Activated CD4-positive, CD25-positive, alpha-beta regulatory T cell (primary cell): ENCODE data around the gene BRF1.

Experiments
- DNase-seq, 4 experiments: peaks; one replicate each; lab custom pipeline; 2025; lab: John Stamatoyannopoulos, UW

BRF1 gene

DNA sequence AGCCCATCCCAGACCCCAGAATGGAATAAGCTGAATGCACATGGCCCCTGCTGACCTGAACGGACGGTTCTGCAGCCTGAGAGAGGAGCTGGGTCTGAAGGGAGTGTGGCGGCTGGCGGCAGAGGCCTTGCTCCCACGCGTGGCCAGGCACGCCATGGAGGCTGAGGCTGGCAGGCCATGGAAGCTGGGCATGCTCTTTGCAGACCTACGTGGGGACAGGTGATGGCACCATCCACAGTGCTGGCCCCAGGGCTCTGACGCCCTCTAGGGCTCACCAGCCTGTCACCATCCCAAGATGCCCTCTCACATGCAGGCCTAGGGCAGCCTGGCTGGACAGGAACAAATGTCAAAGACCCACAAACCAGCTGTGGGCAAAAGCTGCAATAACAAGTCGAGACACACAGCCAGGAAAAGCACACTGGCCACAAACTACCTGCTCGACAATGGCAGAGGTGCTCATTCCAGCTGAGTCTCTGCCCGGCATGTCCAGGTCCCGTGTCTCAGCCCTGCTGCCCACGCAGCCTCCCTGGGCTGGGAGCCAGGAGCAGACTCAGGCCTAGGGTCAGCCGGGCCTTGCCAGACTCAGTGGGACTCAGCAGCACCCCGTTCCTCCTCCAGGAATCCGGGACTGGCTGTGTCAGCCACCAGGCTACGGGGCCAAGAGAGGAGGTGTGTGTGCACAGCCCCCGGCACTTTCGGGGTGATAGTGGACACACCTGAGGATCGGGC, 32.8 kb downstream of the BRF1 start:
- no peak for DNase-seq

DNA sequence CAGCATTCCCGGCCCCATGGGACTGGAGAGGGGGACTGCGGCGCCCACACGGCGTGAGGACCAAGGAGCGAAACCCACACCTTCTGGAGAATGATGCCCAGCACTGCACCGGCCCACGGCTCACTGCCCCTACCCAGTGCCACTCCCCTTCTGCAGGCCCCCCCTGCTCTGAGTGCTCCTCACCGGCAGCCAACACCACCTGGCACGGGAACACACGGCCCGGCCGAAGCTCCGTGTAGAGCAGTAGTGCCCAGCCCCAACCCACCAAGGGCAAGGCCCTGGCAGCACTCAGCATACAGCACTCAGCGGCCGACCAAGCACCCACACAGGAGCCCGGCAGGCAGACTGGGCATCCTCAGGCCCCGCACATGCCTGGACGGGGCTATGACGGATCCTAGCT, 39.0 kb downstream of the BRF1 start:
- DNase-seq = no peak

DNA sequence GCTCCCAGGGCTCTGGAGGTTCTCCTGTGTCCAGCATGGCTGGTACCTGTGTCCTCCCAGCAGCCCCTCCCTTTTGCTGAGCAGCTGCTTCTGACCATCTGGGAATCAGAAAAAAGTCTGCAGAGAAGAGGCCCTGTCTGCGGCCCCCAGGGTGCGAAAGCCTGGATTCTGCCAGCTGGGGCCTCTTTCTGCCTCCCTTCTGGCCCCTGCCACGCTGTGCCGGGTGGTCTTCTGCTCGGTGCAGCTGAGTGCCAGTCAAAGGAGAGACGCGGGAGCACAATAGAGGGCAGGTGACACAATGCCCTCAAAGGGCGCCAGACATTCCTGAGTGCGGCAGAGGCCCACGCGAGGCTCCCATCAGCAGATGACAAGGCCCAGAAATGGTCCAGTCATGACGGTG, 39.8 kb downstream of the BRF1 start:
- DNase-seq = no peak

DNA sequence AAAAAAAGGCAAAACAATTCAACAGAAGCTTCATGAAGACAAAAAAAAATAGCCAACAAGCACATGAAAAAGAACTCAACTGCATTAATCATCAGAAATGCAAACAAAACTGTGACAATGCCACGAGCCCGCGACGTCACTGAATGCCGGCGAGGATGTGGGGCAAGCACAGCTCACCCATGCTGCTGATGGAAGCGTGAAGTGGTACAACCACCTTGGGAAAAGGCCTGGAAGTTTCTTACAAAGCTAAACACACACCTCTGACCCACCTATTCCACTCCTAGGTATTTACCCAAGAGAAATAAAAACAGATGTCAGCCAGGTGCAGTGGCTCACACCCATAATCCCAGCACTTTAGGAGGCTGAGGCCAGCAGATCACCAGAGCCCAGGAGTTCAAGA, 42.0 kb downstream of the BRF1 start:
- no peak for DNase-seq

DNA sequence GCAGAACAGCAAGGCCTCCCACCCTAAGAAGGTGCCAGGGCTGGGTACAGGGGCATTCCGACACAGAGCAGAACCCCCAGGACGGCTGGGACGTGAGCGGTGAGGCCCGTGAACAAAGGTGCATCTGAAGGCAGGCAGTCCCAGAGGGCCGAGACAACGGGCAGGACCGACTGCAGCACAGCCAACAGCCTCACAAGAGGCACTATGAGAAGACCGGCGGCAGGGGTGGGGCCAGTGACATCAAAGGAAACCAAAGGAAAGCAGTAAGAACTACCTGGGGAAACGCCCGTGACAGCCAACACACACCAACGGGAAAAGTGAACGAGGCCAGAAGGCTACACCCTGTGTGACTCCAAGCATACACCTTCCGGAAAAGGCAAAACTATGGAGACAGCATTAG, 43.3 kb downstream of the BRF1 start:
- DNase-seq = no peak

DNA sequence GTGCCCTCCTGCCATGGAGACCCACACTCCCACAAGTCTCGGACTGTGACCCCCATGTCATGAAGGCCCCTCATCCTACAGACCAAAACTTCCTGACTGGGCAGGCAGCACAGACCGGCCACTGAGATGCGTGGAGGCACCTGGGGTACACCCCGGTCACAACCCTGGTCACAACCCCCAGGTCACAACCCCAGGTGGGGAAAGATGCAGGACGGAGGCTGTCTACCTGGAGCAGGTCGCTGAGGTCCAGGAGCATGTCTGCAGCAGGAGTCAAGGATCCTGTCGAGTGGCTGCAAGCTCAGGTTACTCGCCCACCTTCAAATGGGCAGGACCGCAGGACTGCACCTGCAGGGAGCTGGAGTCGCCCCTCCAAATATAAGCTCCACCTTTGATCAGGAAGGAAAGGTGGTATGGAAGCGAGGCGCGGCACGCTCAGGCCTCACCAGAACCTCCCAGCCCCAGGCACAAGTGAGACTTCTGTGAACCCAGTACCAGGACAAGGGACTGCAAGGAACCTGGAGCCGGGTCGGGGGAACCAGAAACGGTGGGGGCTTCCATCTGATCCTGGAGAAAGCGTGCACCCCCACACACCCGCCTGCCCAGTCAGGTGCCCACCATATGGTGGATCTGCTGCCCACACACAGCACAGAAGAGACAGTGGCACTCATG, 44.4 kb downstream of the BRF1 start:
- no peak for DNase-seq

DNA sequence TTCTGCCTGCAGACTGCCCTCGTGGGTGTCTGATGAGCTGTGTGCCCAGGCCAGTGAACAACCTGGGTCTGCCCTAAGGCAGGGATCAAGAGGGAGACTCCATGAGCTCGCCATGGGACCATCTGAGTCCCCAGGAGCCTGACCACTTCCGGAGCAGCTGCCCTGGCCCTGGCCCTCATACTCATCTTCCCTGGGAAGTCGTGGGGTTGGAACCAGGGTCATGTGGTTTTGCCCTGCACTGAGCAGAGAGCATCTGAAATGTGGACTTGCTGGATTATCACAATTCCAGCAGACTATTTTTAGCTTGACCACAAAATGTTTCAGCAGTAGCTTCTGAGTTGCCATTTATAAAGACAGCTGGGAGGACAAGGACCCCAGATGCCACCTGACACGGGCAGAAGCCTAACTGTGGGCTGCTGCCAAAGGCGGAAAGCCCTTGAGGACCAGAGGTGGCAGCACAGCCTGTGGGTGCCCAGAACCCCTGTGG, 45.7 kb downstream of the BRF1 start:
- DNase-seq = no peak

DNA sequence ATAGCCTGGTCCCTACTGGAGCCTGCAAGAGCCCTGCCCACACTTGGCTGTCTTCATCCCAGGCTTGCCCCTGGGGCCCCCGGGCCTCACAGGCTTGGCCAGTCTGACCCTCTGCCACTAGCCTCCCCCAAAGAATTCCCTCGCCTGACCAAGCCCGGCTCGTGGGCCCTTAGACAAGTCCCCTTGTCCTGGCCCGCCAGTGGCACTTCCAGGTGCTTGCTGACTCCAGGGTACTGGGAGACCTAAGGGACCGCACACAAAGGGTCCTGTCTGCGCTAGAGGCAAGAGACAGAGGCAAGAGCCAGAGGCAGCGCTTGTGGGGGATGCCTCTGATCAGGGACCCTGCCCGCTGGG, 47.5 kb downstream of the BRF1 start:
- no peak for DNase-seq

DNA sequence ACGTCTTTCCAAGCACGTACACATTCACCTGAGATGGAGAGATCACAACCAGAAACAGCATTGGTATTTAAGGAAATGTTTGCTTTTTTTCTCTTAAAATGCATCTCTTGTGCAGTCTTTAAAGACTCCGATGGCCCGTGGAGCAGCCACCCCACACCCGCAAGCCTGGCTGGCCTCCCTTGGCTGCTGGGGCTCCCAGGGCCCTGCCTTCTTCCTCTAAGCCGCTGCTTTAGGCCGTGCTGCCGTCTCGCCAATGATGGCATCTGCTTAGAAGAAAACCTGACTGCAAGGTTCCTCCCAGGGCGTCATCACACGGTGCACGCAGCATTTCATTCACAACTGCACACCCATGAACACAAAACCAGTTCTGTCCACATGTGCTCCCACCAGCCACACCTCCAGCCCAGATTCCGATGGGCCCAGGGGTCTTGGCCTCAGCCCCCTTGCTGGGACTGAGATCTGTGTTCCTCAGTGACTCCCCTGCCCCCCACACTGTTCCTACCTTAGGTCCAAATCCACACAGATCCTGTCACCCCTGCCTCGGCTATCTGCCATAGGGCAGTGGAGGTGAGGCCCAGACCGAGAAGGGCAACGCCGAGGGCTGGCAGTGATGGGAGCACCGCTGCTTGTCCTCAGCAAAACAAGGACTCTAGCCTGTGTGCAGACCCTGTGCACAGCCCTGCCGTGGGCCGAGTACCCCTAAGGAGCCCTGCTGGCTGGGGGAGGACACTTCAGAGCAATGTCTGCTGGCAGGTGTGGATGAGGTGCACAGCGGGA, 48.1 kb downstream of the BRF1 start:
- no peak for DNase-seq

DNA sequence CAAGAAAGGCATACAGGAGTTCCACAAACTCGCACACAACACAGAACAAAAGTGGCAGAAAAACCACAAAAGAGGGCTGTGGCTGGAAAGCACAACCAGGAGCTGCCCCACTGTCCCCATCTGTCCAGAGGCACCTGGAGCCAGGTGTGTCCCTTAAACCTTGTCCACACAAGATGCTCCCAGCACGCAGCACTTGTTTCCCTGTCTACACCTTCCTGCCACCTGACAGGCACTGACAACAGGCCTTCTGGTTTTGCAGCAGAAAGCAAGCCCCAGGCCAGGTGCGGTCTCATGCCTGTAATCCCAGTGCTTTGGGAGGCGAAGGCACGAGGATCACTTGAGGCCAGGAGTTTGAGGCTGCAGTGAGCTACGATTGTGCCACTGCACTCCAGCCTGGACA, 48.9 kb downstream of the BRF1 start:
- DNase-seq = no peak

DNA sequence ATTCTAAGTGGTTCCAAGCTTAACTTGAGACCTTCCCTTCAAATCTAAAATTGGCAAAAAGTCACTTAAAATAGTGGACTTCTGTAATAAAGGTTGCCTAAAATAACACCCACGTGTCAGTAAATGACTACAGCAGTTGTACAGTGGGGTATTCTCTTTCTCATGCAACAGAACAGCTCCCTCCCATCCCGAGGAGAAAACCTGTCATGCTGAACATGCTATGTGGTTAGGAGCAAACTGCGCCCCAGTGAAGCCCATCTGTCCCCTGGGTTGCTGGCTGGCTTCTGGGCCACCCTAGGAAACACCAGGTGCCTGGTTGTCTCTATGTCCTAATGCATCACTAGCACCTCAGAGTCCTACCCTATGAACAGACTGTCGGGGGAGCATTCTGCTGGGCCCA, 49.8 kb downstream of the BRF1 start:
- DNase-seq = no peak

DNA sequence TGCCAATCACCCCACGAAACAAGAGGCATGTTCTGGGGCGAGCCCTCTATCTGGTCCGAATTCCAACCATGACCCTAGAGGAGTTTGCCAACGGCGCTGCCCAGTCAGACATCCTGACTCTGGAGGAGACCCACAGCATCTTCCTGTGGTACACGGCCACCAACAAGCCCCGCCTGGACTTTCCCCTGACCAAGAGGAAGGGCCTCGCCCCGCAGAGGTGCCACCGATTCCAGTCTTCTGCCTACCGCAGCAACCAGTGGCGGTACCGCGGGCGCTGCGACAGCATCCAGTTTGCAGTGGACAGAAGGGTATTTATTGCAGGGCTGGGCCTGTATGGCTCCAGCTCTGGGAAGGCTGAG, 50.8 kb downstream of the BRF1 start:
- no peak for DNase-seq

DNA sequence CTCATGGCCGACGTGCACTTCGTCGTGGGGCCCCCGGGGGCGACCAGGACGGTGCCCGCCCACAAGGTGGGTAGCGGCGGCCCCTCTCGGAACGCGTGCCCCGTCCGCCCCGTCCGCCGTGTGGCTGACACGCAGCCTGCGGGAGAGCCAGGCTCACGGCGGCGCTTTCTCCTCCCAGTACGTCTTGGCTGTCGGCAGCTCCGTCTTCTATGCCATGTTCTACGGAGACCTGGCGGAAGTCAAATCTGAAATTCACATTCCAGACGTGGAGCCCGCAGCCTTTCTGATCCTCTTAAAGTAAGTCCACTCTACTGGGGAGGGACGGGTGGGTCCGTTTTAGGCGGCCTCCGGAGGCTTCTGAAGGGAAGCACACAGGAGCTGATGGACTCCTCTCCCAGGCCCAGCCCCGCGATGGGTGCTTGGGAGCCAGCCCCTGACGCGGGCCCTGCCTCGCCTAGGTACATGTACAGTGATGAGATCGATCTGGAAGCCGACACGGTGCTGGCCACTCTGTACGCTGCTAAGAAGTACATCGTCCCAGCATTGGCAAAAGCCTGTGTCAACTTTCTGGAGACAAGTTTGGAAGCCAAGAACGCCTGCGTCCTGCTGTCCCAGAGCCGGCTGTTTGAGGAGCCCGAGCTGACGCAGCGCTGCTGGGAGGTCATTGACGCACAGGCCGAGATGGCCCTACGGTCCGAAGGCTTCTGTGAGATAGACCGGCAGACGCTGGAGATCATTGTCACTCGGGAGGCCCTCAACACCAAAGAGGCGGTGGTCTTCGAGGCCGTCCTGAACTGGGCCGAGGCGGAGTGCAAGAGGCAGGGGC, 51.4 kb downstream of the BRF1 start:
- DNase-seq = no peak

DNA sequence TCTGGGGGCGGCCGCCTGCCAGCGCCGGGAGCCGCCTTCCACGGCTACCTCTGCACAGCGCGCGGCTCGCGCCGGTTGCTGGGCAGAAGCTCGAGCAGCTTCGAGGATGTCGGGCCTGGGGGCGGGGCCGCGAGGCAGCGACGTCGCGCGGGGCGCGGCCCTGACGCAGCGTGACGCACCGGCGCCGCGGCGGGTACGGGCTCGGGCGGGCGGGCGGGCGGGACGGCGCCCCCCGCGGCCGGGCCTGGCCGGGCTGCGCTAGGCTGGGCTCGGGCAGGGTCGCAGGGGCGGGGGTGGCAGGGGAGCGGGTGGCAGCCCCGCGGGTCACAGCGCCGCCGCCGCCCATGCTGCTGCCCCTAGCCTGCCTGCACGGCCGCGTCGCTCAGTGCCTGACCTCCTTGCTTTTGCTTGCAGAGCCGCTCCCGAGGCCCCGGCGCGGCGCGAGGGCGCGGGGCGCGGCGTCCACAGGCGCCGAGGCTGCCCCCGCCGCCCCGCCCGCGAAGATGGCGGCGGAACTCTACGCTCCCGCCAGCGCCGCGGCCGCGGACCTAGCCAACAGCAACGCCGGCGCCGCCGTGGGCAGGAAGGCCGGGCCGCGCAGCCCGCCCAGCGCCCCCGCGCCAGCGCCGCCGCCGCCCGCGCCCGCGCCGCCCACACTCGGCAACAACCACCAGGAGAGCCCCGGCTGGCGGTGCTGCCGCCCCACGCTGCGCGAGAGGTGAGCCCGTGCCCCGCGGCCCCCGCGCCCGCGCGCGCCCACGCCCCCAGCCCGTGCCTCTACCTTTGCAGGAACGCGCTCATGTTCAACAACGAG, 52.2 kb downstream of the BRF1 start, which contains the start of gene BTBD6:
TSS of gene BTBD6 (plus strand) at position 166 of the 814 bp plus-strand sequence. CDS start at position 345, 179 bp downstream.
- peak; percentile 71 to 85 (median 80) for DNase-seq

DNA sequence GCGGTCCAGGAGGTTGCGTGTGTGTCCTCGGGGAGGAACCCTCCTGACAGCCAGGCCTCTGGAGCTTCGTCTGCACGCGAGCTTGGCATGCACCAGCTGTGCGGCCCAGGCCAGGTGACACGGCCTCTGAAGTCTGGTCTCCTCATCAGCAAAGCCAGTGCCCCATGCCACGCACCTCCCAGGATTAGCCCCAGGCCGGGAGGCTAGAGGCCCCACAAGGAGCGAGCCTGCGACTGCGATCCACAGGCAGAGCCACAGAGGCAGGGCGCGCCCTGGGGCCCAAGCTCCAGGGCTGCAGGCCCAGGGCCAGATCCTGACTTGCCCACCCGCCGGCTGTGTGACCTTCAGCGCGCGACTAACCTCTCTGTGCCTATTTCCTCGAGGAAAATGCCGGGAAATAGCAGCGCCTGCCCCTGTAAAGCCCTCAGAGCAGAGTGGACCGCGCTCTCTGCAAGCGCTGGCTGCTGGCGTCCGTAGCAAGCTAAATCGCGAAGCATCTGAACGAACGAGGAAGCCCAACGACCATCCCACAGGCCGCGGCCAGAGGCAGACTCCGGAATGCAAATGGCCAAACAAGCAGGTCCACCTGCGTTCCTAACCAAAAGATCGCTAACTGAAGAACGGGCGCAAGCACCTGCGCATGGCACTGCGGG, 53.0 kb downstream of the BRF1 start:
- DNase-seq = no peak

DNA sequence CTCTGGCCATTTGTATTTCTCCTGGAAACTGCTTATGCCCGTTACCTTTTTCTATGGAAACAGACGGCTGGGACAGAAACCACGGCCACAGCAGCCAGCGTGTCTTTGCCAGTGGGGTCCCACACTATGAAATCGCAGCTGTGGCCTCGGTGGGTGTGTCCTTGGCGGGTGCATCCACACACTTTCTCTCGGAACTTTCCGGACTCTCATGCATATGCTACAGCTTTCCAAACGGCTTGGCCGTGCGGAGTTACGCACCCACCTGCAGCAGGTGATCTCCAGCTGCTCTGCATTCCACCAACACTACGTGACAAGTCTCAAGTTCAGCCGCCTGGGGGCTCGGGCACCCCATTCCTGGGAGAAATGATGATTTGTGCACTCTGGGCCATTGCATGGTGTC, 53.8 kb downstream of the BRF1 start:
- DNase-seq = no peak

DNA sequence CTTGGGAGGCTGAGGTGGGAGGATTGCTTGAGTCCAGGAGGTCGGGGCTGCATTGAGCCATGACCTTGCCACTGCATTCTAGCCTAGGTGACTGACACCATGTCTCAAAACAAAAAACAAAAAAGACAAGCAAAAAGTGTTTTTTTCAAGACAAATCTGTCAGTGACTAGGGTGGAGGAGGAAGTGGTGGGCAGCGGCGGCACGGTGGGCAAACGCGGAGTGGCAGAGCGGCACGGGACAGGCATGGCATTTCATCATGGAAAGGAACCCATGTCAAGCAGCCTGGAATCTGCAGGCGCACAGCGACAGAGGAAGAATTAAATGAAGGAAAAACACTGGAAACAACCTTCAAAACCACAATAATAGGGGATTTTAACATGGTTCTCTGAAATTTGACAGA, 56.5 kb downstream of the BRF1 start:
- DNase-seq = no peak

DNA sequence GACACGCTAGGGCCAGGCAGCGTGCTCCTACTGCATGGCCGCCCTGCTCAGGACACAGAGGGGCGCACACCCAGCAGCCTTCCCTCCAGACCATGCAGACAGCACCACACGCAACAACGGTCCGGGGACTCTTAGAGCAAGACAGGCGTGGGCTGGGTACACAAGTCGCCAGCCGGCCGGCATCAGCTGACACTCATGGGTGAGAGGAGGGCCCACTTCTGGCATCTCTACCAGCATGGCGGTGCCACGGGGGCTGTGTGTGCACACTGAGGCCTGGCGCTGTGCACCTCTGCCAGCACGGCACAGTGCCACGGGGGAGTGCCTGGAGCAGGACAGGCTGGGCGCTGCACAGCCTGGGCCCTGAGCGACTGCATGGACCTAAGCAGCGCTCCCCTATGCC, 59.2 kb downstream of the BRF1 start:
- DNase-seq = no peak

DNA sequence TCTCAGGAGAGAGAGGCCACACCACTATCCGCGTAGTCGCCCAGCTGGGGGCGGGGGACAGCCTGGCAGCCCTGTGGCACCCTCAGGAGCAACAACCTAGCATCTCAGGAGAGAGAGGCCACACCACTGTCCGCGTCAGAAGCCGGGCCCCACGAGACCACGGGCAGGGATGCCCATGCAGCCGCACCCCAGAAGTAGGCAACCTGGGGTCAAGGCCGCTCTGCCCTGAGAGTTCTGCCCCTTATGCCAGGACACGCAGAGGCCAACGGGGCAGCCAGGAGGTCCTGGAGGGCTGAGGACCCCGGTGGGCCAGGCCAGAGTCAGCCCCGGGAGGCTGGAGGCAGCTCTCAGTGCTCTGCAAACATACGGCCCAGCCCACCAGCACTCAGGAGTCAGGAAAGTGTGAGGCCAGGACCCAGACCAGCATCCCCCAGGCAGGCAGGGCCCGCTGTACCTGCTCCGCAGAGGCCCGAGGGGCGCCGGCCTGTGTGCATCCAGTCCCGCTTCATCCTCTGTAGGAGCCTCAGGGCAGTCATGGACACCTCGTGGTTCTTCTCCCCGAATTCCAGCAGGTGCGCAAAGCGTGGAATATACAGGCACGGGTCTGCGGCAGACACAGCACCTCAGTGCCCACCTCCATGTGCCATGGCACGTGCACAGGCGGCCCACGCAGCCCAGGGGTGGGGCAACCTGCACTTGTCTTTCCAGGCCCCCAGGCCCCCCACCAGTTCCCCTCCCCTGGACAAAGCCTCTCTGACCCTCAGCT, 59.8 kb downstream of the BRF1 start:
- no peak for DNase-seq

DNA sequence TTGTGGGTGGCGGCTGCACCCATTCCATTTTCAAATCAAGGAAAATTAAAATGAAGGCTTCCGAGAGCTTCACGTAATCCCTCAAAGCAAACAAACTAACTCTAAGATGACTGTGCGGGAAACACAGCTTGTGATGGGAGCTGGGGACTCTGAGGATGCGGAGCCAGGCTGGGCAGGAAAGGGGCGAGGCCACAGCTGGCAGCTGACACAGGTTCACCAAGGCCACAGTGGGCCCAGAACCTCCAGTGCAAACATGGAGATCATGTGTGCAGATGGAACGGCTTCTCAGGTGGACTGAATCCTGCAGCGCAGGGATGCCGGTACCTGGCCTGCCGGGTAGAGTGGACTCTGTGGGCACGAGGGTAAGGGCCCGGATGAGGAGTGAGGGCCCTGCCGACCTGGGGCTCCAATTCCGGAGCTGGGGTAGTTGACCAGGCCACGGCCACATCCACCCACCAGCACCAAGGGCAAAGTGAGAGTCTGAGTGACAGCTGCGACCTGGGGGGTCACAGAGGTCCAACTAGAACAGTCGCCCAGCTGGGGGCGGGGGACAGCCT, 71.6 kb downstream of the BRF1 start:
- no peak for DNase-seq
